Measurements from ENCODE around the gene MPHOSPH6. TPM values are rescaled to one million over a fixed set of nuclear protein-coding genes. Genes with fewer than 3 reads are reported as not detected.
"Not testable (repeated sequence)": the region's sequence is repeated elsewhere in the genome, so short reads cannot be mapped to it uniquely, and the experiment has no call there.

The MPHOSPH6 gene
- total RNA-seq, 4 donors from 2014 or later: 35.3 to 73.5 (median 51.9) TPM

- Histone ChIP-seq H3K4me1 (peaks cover 0 to 13% (median 0%) of the 10 kb centered on the region in 3 donors), H3K9me3 (no peaks in the 10 kb centered on the region), H3K27ac (no peak overlapping the region), H3K36me3 (peaks cover 0 to 74% (median 0%) of the 10 kb centered on the region in 3 donors), H3K27me3 (no peaks in the 10 kb centered on the region), H3K4me3 (no peak overlapping the region)
- DNase-seq: no peak
- TF ChIP-seq CTCF (IDR thresholded peaks at IDR 0.05) (no peak), POLR2A (IDR thresholded peaks at IDR 0.05) (no peak)
- WGBS, 2 donors: 79 to 91% methylated on average over 2 of the region's 2 CpGs
- intact Hi-C loops (cut with DNase I): no loop called here
Observed at GRCh38 chr16:82149536-82149935, 20.5 kb downstream of the MPHOSPH6 start.

- WGBS, 2 donors: 73 to 96% methylated on average over 5 of the region's 5 CpGs
- TF ChIP-seq CTCF (IDR thresholded peaks at IDR 0.05) (no peak), POLR2A (IDR thresholded peaks at IDR 0.05) (no peak)
- H3K27ac ChIP-seq: no peak overlapping the region
- peaks cover 0 to 58% (median 0%) of the 10 kb centered on the region in 3 donors for H3K36me3 ChIP-seq
- no peak overlapping the region for H3K4me3 ChIP-seq
- DNase-seq: no peak
- intact Hi-C loops (cut with DNase I): no loop called here
- no peaks in the 10 kb centered on the region for H3K27me3 ChIP-seq
- peaks cover 0 to 3% (median 0%) of the 10 kb centered on the region in 3 donors for H3K4me1 ChIP-seq
- no peaks in the 10 kb centered on the region for H3K9me3 ChIP-seq
Observed at GRCh38 chr16:82147546-82147945, 22.5 kb downstream of the MPHOSPH6 start.

GRCh38 chr16:82146957-82147356 lies 23.1 kb downstream of the MPHOSPH6 start:
- H3K27me3 ChIP-seq: no peaks in the 10 kb centered on the region
- WGBS, 2 donors: 79 to 95% methylated on average over 4 to 5 of the region's 5 CpGs

GRCh38 chr16:82146556-82146955 lies 23.5 kb downstream of the MPHOSPH6 start:
- no peaks in the 10 kb centered on the region for H3K9me3 ChIP-seq
- no peaks in the 10 kb centered on the region for H3K4me1 ChIP-seq
- WGBS, 2 donors: 90 to 91% methylated on average over 2 to 3 of the region's 3 CpGs
- intact Hi-C loops (cut with DNase I): no loop called here
- no peaks in the 10 kb centered on the region for H3K27me3 ChIP-seq
- H3K4me3 ChIP-seq: no peak overlapping the region
- DNase-seq: no peak
- H3K27ac ChIP-seq: no peak overlapping the region
- peaks cover 0 to 49% (median 0%) of the 10 kb centered on the region in 3 donors for H3K36me3 ChIP-seq
- TF ChIP-seq POLR2A (IDR thresholded peaks at IDR 0.05) (no peak), CTCF (IDR thresholded peaks at IDR 0.05) (no peak)

More at GRCh38 chr16:82146957-82147356, 23.1 kb downstream of the MPHOSPH6 start:
- H3K4me3 ChIP-seq: no peak overlapping the region
- H3K9me3 ChIP-seq: no peaks in the 10 kb centered on the region
- no peaks in the 10 kb centered on the region for H3K4me1 ChIP-seq
- peaks cover 0 to 52% (median 0%) of the 10 kb centered on the region in 3 donors for H3K36me3 ChIP-seq
- no peak for TF ChIP-seq CTCF (IDR thresholded peaks at IDR 0.05)
- TF ChIP-seq POLR2A (IDR thresholded peaks at IDR 0.05): no peak
- intact Hi-C loops (cut with DNase I): no loop called here
- no peak for DNase-seq
- no peak overlapping the region for H3K27ac ChIP-seq

- H3K4me1 ChIP-seq; H3K27me3 ChIP-seq; intact Hi-C loops (cut with DNase I); H3K36me3 ChIP-seq; DNase-seq; H3K9me3 ChIP-seq: not testable (repeated sequence)
- H3K4me3 ChIP-seq: peak overlapping the region; percentile 15 to 51 (median 34)
- peak overlapping the region in 3 of 4 donors; percentile 58 to 66 (median 59) for H3K27ac ChIP-seq
- WGBS, 2 donors: 34 to 86% methylated on average over 11 to 17 of the region's 19 CpGs
Observed at GRCh38 chr16:82139286-82139571, 30.8 kb downstream of the MPHOSPH6 start.
